HG03354 (cell line): Measurements from ENCODE around the gene TEFM.
A peak's percentile ranks its signal among the peaks of the same experiment; 100 is the strongest.
"Not testable (repeated sequence)": the region's sequence is repeated elsewhere in the genome, so short reads cannot be mapped to it uniquely, and the experiment has no call there.

Experiments
- ATAC-seq: cut with Tn5 transposase; IDR thresholded peaks from one replicate; pipeline ENCODE4 v1.9.1; 2021; ENCODE audit warnings: mild to moderate bottlenecking; ENCODE audit not compliant: unreplicated experiment, poor library complexity, severe bottlenecking

The TEFM gene

GRCh38 chr17:30922235-30923030 lies 16.4 kb upstream of the TEFM start:
- no peak for ATAC-seq

GRCh38 chr17:30921544-30922196 lies 15.6 kb upstream of the TEFM start, which contains the start of gene ADAP2:
Gene ADAP2, plus strand, starts transcription at chr17:30921945. Its CDS starts 70 bp downstream, at chr17:30922015.
- ATAC-seq = no peak

- no peak for ATAC-seq
Observed at GRCh38 chr17:30920683-30921543, 14.9 kb upstream of the TEFM start.

GRCh38 chr17:30920282-30920681 lies 14.2 kb upstream of the TEFM start:
- ATAC-seq = no peak

- no peak for ATAC-seq
Observed at GRCh38 chr17:30917050-30917449, 11.0 kb upstream of the TEFM start.

GRCh38 chr17:30915833-30916611 lies 10.0 kb upstream of the TEFM start:
- ATAC-seq = no peak

- no peak for ATAC-seq
Observed at GRCh38 chr17:30913955-30914354, 7.9 kb upstream of the TEFM start.

- ATAC-seq = not testable (repeated sequence)
Observed at GRCh38 chr17:30910151-30910550, 4.1 kb upstream of the TEFM start.

GRCh38 chr17:30908717-30909420 lies 2.8 kb upstream of the TEFM start:
- ATAC-seq = no peak

GRCh38 chr17:30905742-30906100 lies 317 bp downstream of the TEFM start:
- ATAC-seq = peak; percentile 28

GRCh38 chr17:30897311-30897710 lies 8.7 kb downstream of the TEFM start:
- ATAC-seq = no peak

- ATAC-seq = no peak
Observed at GRCh38 chr17:30894236-30894635, 11.8 kb downstream of the TEFM start.

GRCh38 chr17:30886187-30886586 lies 19.9 kb downstream of the TEFM start:
- ATAC-seq = no peak

- ATAC-seq = no peak
Observed at GRCh38 chr17:30869005-30869404, 37.0 kb downstream of the TEFM start.

- no peak for ATAC-seq
Observed at GRCh38 chr17:30864636-30865035, 41.4 kb downstream of the TEFM start.

- ATAC-seq = no peak
Observed at GRCh38 chr17:30858556-30859250, 47.3 kb downstream of the TEFM start.

GRCh38 chr17:30854146-30854545 lies 51.9 kb downstream of the TEFM start:
- ATAC-seq = no peak
